GM18498 (cell line): Measurements from ENCODE around the gene SLC25A48.

ENCODE experiments used
- ATAC-seq: cut with Tn5 transposase; IDR thresholded peaks from one replicate; pipeline ENCODE4 v1.9.1; 2021; ENCODE audit warnings: mild to moderate bottlenecking, moderate library complexity; ENCODE audit not compliant: unreplicated experiment

The SLC25A48 gene

DNA sequence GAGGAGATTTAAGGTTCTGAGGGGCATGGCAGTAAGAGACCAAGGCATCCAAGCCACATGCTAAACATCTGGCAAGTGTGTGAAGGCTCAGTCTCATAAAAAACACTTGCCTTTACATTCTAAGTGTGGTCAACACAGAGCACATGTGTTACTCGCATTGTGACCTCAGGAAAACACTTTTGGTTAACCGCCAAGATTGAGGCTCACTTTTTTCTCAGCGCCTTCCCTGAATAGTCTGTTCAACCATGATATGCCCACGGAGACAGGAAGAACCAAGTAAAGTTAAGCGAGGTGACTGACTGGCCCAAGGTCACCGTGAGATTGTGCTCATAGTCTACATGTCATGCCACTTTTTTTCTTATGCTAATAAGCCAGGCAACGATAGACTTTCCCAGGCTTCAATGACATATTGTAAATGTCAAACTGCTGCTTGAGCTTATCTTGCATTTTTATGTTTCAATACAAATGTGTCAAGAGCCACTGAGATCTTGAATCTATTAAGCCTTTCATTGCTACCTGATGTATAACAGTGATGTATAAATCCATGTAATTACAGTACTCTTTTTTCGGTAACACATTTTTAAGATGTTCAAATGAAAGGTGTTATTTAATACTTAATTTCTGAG lies 82.3 kb downstream of the SLC25A48 start:
- no peak for ATAC-seq

DNA sequence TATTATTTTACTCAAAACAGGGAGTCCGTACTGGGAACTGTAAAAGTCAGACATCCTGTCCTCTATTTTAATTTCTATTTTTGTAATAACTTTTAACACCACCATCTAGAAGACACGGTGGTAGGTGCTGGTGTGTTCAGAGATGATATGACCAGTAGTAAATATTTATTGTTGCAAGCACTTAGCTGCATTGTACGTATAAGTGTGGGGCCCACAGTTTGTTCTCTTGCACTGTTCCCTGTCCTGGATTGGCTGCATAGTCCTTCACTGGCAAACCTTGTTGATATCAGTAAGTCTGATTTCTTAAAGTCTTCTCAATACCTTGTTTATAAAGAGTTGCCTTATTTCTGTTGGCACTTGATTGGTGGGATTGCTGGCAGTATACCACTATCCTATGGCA lies 85.7 kb downstream of the SLC25A48 start:
- no peak for ATAC-seq

DNA sequence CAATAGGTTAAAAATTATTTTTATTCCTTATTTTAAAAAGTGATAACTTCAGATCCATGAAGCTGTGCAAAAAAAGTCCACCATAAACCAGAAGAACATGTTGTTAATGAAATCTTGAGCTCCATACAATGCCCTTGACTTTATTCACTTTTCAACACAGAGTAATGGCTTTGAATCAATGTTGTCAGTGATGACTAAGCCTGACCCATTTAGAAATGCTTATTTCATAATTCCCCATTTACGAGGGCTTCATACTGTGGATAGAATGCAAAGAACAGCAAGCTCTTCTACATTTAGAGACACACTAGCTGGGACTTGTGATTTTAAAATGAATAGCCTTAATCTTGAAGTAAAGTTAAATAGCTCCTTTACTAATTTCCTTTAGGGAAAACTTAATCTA lies 86.9 kb downstream of the SLC25A48 start:
- ATAC-seq: no peak

DNA sequence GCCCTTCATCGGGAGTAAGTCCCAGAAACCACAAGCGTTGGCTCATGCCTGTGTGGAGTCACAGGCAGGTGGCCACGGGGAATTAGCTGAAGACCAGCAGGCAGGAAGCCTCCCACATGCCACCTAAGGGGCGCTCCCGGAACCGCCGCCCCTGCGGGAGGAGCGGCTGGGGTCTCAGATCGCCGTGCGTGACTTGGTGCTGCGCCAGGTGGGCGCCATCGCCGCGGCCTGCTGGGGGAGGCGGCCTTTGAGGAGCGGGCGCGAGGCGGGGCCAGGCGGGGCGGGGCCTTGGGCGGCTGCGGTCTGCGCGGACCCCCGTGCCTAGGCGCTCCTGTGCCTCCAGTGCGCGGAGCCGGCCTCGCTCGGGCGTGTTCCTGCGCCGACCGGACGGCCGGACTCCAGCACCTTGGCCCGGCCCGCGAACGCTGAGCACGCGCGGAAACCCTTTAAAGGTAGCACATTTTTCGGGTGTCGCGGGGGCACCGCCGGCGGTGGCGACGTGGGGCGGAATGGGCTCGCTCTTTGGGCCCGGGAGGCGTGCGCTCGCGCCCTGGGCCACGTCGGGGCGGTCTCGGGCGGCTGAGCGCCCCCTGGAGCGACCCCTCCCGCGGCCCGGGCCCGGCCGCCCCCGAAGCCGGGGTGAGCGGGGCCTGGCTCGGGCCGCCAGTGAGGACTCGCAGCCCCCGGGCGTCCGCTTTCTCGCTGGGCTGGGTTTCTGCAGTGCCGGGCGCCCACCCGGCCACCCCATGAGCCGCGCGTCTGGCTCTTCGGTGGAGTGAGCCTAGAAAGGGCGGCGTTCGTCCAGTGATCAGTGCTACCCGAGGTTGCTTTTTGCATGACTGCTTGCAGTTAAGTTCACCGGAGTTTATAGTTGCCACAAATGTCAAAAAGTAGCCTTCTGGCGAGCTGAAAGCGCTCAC lies 95.8 kb downstream of the SLC25A48 start:
- ATAC-seq: no peak

DNA sequence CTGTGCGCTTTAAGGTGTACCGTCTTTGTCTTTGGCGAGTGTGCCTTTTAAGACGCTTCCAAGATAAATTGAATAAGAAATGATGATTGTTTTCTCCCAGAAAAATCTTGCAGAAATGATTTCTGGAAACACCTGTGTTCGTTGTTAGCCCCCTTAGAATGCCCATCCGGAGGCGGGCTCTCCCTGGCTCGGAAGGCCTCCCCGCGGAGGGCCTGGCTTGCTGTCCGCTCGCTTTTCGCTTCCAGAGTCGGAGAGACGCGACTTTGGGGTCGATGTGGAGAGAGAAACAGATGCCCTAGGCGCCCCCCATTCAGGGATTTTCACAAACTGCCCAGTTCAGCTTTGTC lies 96.5 kb downstream of the SLC25A48 start:
- no peak for ATAC-seq

DNA sequence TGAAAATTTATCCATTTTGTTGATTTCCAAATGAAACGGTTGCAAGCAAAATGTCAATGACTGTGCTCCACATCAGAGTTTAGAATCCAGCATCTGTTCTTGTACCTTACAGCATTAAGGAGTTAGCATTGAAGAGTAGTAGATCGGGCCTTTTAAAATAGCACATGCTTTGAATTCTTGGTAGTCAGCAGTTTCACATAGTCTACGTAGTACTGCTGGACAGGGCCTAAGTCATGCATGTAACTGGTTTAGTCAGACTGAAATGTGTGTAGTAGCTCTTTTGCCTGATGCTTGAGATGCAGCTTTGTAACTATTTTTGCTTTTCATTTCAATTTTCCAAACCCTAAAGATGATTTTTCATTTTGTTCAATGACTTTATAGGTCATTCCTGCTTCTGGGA lies 100.5 kb downstream of the SLC25A48 start:
- ATAC-seq: no peak

DNA sequence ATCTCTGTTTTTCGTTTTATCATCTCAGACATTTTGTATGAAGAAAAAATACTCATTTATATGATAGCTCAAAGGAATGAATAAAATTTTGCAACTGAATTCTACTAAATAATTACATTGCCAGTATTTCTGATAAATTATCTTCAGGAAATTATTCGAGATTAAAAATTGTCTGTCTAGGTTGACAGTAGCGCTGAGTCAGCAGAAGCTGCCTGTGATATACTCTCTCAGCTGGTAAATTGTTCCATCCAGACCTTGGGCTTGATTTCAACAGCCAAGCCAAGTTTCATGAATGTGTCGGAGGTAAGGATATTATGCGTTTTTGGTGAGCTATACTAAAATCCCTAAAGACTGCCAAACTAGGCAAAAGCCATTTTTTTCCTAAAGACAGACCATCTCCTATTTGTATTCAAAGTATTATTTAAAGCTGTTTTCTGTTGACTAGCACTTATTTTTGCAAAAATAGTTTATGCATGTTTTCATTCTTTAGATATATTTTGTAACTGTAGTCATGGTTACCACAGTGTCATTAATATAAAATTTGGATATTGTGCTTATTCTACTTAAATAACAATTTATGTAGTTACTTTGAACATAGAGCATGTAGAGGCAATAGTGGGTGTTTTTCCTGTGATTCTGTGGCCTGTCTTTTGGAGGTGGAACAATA lies 102.9 kb downstream of the SLC25A48 start:
- no peak for ATAC-seq
